GM21526 (cell line): Measurements from ENCODE around the gene GATM.

Experiments used
- ATAC-seq: cut with Tn5 transposase; IDR thresholded peaks from one replicate; pipeline ENCODE4 v1.9.1; 2021; ENCODE audit warnings: moderate library complexity; ENCODE audit not compliant: unreplicated experiment, low FRiP score

GATM gene

DNA sequence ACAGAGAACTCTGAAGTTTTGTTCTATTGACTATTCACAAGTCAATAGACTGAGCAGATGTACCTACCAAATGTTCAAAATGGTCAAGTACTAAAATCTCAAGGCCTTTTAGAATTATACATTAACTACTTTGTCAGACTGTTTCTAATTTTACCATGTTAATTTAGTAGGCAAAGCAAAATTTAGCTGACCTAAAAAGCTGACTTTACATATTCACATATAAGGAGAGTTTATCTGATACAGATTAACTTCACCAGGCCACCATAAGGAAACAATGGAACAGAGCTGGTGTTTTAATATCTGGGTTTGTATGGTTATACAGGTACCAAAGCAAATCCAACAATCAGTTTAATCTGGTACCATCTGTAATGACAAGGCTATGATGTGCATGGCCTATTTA lies 15.9 kb downstream of the GATM start:
- ATAC-seq, result no peak

DNA sequence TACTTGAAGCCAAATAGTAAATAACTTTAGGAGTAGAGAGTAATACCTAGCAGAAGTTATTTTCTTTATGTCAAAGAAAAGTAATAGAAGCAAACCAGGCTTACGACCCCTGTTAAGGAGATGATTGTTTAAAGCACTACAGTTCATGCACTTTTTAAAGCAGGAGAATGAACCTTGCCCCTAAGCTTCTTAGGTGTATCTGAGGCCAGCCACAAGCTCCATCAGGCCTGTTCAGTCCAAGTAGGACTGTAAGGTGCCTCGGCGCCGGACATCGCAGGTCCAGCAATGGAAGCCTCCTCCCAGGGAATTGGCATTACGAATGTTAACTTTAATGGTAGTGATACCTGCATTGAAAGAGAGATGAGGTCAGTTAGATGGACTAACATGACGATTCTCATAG lies 16.5 kb downstream of the GATM start:
- ATAC-seq, result no peak

DNA sequence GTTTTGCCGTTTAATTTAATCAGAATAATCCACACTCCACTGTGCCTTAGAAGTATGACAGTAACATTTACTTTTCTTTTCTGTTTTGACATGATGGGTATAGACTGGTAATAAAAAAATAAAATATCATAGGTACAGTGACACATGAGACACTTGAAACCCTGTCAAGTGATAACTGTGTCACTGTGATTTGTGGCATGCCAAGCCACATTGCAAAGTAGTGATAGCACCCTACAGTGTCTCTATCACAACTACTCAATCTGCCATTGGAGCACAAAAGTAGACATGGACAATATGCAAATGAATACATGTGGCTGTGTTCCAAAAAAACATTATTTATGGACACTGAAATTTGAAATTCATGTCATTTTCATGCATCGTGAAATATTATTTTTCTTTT lies 22.5 kb downstream of the GATM start:
- ATAC-seq, result no peak

DNA sequence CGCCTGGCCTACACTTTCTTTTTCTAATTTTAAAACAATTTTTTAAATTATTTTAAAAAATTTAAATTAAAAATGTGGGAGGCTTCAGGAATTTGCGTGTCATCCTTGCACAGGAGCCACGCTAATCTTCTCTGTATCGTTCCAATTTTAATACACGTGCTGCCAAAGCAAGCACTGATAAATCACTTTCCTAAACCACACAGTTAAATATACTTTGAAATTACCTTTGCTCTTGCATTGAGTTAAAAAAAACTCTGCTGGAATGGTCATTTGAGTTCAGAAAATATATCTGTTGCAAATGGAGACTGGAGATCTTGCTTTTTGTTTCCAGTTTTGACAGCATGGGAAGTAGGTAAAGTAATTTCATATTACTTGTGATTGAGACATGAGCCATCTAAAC lies 23.6 kb downstream of the GATM start:
- no peak for ATAC-seq

DNA sequence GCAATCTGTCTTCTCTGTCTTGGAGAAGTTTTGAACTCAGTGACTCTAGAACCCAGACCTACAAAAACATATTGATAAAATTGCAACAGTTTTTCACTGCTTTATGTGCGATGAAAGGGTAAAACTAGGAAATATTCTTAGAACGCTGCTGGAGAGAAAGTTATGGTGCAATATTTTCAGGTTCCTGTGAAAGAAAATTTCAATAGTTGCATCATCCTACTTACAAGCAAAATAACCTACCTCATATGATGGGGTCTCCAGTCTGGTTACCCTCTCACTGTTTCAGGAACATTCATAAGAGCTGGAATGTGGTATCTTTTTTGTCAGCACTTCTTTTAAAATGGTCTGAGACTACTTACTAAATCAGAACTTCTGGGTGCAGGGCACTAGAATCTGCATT lies 27.1 kb downstream of the GATM start:
- ATAC-seq, result no peak

DNA sequence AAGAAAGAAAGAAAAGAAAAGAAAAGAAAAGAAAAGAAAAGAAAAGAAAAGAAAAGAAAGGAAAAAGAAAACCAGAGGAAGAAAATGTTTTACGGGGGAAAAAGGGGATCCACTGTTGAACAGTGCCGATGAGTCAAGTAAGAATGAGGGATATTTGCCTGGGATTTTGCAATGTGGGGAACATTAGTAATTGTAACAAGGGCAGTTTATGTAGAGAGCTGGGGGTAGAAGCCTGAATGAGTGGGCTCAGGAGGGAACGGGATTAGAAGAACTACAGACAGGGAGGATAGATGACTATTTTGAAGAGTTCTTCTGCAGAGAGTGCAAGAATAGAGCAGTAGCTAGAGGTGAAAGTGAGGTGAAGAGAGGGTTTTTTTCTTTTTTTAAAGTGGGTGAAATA lies 28.7 kb downstream of the GATM start:
- no peak for ATAC-seq

DNA sequence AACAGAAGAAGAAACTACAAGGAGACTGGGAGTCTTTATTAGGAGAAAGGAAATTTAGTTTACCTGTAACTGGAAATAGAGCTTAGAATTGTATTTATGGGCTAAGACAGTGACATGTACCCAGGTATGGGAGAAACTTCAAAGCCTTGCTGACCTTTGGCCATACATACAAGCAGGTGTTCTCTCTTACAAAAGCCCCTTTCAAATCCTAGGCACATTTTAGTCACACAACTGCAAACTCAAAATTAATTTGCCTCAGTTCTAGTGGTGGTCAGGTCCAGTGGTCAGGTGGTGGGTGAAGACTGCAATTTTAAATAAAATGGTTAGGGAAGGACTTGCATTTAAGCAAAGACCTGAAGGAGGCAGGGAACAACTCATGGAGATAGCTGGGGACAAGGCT lies 30.4 kb downstream of the GATM start:
- ATAC-seq, result no peak

DNA sequence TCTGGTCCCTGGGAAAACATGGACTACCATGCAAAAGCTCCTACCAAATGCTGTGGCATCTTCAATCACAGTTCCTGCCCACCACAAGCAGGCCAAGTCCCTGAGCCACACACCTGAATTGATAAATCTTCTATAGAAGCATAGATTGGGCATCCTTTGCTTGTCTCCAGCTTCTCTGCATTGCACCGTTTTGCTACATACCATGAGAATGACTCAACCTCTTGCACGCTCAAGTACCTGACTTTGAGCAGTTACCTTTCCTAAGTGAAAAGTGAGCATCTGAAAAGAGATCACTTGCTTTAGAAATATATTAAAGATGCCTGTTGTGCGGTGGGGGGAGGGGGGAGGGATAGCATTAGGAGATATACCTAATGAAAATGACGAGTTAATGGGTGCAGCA lies 31.3 kb downstream of the GATM start:
- no peak for ATAC-seq

DNA sequence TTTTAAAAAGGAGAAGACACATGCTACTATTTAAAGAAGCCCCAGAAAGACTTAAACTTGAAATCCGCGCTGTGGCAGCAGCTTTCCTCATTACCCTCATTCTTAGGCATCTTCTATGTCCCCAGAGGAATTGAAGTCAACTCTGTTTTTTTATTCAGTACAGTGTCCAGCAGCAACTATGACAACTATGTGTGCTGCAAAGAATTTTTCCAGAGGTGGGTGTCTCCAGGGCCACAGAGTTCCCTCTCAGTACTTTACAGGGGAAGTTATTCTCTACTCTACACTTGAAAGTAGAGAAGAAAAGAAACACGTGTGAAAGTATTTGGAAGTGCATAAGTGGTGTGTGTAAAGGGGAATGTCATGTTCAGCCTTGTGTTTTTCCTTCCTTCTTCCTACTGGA lies 32.0 kb downstream of the GATM start:
- no peak for ATAC-seq

DNA sequence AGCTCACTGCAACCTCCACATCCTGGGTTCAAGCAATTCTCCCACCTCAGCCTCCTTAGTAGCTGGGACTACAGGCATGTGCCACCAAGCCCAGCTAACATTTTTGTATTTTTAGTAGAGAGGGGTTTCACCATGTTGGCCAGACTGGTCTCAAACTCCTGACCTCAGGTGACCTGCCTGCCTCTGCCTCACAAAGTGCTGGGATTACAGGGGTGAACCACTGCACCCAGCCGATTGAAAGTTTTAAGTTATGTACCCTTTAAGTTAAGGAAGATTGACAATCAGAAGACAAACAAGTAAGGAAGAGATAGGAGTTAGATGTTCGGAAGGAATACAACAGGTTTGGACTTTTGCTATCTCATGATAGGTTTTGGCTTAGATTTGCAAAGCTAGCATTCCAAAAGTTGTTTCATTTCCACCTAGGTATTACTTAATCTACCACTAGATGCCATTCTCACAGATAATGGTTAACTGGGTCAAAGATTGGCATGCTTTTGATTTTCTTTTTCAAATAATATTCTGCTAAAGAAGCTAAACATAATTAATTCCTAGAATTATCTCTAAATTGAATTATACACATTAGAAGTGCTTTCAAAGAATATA lies 35.0 kb downstream of the GATM start:
- no peak for ATAC-seq

DNA sequence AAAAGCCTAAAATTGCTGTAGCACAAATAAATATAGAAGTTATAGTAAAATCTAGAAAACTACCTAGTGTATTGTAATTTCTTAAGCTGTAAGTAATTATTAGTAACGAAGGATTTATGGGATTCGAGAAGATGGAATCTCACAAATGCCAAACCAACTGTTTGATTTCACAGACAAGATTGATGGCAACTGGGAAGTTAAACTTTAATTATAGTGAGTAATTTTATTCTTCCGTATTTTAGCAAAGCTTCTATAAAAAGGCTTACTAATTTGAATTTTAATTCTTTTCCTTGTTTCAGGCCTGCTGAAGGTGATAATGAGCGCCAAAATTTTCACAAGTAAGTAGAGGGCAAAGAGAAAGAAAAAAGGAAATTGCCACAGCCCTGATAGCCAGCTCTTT lies 36.6 kb downstream of the GATM start:
- ATAC-seq, result no peak

DNA sequence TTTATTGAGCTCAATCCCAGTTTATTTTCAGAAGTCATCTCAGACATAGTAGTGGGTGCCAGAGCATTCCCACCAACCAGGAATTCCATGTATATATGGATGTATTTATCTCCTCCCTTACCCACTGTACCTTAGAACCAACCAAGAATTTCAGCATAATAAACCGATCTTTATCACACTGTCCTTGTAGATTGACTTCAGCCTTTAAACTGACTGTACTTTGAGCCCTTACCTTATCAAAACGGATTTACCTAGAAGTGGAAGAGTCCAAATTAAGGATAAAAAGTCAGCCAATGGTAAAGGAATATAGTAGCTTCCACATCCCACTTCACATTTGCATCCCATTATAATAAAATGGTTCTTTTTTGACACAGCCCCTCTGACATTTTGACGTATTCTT lies 37.9 kb downstream of the GATM start:
- no peak for ATAC-seq

DNA sequence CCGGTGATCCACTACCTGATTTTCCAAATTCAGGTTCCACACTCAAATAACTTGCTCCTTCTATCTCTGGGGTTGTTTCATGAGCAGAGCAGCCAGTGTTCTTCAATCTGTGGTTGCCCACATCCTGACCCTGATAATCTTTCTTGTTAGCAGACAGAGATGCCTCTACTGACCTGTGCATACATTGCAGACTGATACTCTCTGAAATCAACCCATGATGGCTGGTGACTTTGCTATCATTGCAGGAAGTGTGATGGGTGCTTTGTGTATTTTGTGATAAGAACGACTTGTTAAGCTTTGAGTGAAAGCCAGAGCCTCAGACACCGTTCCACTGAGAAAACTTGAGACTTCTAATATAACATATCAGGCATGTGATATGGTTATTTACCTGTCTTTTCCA lies 39.9 kb downstream of the GATM start:
- no peak for ATAC-seq

DNA sequence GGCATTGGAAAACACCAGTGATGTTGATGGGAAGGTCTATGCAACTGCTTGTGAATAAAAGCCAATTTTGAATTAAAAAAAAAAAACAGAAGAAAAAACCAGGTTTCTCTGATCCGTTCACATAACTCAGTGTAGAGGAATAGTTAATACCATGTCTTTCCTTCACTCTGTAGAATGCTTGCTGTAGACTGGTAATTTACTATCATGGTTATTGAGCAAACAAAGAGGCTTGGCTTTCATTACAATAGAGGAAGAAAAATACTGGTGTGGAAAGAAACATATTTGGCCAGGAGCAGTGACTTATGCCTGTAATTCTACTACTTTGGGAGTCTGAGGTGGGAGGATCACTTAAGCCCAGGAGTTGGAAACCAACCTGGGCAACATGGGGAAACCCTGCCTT lies 41.1 kb downstream of the GATM start:
- no peak for ATAC-seq

DNA sequence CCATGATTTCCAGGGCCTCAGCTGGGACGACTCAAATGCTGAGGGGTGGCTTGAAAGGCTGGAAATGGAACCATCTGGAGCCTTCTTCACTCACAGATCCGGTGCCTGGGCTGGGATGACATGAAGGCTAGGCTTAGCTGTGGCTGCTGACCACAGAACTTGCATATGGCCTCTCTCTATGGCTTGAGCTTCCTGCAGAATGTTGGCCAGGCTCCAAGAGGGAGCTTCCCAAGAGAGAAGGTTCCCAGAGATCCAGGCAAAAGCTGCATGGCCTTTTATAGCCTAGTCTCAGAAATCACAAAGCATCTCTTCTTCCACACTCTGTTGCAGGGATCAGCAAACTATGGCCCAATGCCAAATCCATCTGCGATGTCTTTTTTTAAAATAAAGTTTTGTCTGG lies 44.8 kb downstream of the GATM start:
- ATAC-seq, result no peak

DNA sequence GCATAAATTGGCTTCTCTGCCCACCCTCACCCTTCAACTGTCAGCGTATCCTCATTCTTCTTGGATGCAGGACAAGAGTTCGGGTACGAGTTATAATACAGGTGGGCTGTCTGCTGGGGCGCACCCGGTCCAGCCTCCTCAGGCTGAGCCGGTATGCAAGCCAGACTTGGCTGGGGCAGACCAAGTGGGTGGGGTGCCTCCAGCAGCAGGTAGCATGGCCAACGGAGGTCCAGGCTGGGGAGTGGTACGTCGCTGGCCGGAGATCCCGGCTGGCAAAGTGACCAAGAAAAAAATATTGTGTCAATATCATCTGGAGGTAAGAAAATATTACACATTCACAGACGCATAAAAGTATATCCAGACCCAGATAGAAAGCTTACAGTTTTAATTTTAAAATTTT lies 45.6 kb downstream of the GATM start:
- ATAC-seq, result no peak

DNA sequence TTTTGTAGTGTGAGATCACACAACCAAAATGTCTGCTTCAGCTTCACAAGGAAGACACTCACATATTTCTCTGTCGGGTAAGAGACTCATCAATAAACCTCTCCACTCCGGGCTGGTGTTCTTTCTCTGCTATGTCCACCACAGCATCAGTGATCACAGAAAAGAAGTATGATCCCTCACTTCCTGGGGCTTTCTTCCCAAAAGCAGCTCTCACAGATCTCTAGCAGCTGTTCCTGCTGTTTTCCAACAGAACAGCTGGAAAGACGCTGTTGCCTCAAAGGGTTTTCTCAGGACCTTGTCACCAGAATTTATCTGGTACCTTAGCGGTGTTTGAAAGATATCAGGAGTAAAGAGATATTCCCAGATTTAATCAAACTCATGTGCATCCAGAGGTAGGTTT lies 46.4 kb downstream of the GATM start:
- no peak for ATAC-seq

DNA sequence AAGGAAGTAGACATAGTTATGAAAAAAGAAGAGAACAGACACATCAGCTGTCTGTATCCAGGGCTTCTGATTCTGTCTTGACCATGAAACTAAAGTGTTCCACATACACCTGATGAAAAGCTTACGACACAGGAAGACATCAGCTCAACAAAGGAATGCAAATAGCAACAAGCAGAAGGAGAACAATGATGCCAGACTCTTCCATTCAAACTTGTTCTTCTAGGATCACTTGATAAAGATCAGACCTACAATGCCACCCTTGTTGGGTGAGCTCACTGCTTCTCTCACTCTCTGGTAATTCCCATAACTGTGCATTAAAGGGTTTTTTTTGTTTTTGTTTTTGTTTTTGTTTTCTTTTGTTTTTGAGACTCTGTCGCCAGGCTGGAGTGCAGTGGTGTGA lies 49.7 kb downstream of the GATM start:
- no peak for ATAC-seq

DNA sequence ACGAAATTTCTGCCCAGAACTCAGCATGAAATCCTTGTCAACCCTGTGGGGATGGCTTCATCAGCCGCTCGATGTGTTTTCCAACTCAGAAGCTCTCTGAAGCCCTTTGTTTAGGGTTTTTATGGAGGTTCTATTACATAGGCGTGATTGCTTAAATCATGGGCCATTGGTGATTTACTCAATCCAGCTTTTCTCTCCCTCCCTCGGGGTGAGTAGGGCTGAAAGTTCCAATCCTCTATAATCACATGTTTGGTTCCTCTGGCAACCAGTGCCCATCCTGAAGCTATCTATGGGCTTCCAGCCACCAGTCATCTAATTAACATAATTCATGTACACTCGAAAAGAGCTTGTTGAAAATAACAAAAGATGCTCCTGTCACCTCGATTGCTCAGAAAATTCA lies 51.6 kb downstream of the GATM start:
- ATAC-seq, result no peak

DNA sequence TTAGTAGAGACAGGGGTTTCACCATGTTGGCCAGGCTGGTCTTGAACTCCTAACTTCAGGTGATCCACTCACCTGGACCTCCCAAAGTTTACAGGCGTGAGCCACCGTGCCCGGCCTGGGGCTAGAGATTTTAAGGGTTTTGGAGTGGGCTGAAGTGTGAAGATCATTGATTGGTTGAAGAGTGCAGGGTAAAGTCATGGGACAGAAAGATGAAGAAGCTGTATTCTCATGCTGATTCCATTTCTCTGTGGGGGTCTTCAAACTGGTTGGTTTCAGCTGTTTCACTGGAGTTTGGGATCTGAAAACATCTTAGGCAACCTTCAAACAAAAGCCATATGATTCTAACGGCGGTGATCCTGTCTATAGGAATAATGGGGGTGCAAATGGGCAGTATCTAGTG lies 52.1 kb downstream of the GATM start:
- no peak for ATAC-seq

DNA sequence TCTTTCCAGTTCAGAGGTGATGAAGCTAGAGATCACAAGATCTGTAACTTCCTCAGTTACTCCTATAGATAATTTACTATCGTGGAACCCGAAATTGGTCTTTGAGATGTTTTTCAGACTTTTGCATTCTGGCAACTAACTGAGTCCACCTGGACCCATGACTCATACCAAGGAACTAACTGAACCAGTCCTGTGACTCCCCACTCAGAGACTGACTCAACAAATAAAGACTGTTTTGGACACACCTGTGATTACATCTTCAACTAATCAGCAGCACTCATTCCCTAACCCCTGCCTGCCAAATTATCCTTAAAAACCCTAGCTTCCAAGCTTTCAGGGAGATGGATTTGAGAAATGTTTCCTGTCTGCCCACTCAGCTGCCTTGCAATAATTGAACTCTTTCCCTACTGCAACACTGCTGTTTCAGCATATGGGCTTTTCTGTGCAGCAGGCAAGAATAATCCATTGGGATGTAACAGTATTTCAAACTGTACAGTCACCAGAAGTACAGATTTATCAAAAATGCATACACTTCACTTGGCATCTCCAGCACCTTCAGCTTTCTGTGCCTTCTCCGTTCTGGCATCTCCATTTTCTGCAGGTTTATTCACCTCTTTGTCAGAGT lies 57.7 kb downstream of the GATM start:
- no peak for ATAC-seq

DNA sequence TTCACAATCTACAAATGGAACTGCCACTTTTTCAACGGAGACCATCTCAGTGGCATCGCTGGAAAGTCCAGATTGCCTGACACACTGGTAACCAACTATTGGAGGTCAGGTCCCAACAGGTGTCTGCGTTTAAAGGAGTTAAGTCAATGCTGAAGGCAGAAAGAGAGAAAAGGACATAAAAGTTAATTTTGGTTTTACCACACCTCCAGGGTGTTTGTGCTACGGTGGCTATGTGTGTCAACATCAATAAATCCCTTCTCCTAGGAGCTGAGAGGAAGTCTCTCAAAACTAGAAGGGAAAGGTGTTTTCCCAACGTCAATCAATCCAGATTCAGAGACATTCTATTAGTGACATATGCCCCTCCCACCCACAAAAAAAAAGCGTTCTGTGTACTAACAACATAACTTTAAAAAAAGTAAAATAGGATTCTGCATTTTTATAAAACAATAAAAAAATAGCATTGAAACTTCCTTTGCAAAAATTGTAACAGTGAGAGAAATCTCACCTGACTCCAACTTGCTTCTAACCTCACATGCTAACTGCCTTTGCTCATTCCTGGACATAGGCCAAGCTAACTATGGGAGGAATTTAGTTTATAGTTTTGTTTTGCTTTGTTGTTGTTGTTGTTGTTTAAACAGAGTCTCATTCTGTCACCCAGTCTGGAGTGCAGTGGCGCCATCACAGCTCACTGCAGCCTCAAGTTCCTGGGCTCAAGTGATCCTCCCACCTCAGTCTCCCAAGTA lies 58.7 kb downstream of the GATM start:
- ATAC-seq, result no peak
